ENCODE measurements around the gene UBAC1. TPM values are rescaled to one million over a fixed set of nuclear protein-coding genes. Genes with fewer than 3 reads are reported as not detected.
A peak's percentile ranks its signal among the peaks of the same experiment; 100 is the strongest.

Gene UBAC1
- total and polyA plus RNA-seq, 9 of the 15 experiments (the other 6 are each of a cell fraction or from before 2014, with no cell fraction given) = 94.0 to 399 (median 228) TPM

GRCh38 chr9:135930446-135931345 lies 30.5 kb downstream of the UBAC1 start (continued):
- TF ChIP-seq ZBTB40 (IDR thresholded peaks at IDR 0.05) (no peak), ZBTB40 (CRISPR knock-in tag; IDR thresholded peaks at IDR 0.05) (no peak), POLR2G (IDR thresholded peaks at IDR 0.05; ENCODE audit: low read depth, low read length) (peak; percentile 66), MBD2 (IDR thresholded peaks at IDR 0.05; ENCODE audit: borderline replicate concordance, low read depth) (no peak), CLOCK (CRISPR knock-in tag; IDR thresholded peaks at IDR 0.05; ENCODE audit: borderline replicate concordance) (no peak), RBM22 (IDR thresholded peaks at IDR 0.05; ENCODE audit: low read depth, low read length, poor library complexity, severe bottlenecking) (peak; percentile 12), ATF2 (CRISPR knock-in tag; IDR thresholded peaks at IDR 0.05) (no peak), HNRNPUL1 (IDR thresholded peaks at IDR 0.05; ENCODE audit: low read length) (0 out of 2 replicates have a peak, but pooled peaks have one; percentile 36), NR2F6 (CRISPR knock-in tag; IDR thresholded peaks at IDR 0.05) (no peak), KLF13 (tag; IDR thresholded peaks at IDR 0.05; ENCODE audit: borderline replicate concordance, low read depth) (no peak), HES1 (IDR thresholded peaks at IDR 0.05; ENCODE audit: low read depth) (no peak), FOS (IDR thresholded peaks at IDR 0.05; ENCODE audit: extremely low read depth, insufficient read length) (no peak)
